Endothelial cell of umbilical vein (primary cell): ENCODE measurements around the gene CYFIP1. TPM values are rescaled to one million over a fixed set of nuclear protein-coding genes. Genes with fewer than 3 reads are reported as not detected.

Experiments used
- BruUV-seq: library from RNA; stranded (reverse); fragments of 400-500 nt; replicated peaks from 2 replicates; lab custom pipeline; 2021; lab: Mats Ljungman, UMichigan
- CTCF ChIA-PET: fragments of 300-600, 350-600 bp; sonication (Branson Sonifier 250); formaldehyde crosslinking; loops from one replicate; lab custom pipeline; 2021; ENCODE audit warnings: antibody characterized with exemption, inconsistent platforms; lab: Charles Lee
- POLR2A ChIA-PET: fragments of 300-600, 350-600 bp; sonication (Branson Sonifier 250); formaldehyde crosslinking; loops from one replicate; lab custom pipeline; 2021; ENCODE audit warnings: antibody characterized with exemption, inconsistent platforms; lab: Charles Lee
- DNase-seq: peaks from one replicate; pipeline ENCODE4 v3.0.0-alpha.2; 2011; ENCODE audit warnings: low read depth, low spot score
- FAIRE-seq: peaks from 2 replicates; lab custom pipeline; 2011; peaks lifted over from hg19 to GRCh38; lab: Jason Lieb, UNC
- H2AFZ ChIP-seq: 2 replicates; pipeline ENCODE4 v1.6.0; 2012; ENCODE audit warnings: low read depth, low read length, control low read depth, inconsistent platforms
- H3K27ac ChIP-seq: 2 replicates; pipeline ENCODE4 v1.5.1; 2011; ENCODE audit warnings: low read depth, mild to moderate bottlenecking, control low read depth, low read length, moderate library complexity; ENCODE audit not compliant: insufficient read depth
- H3K27me3 ChIP-seq, 2 experiments: 2 replicates each; pipeline versions ENCODE4 v1.6.0 to v1.6.1; 2011; ENCODE audit warnings: low read length in 2 of 2, mixed read lengths in 1 of 2; ENCODE audit not compliant: control insufficient read depth in 2 of 2, insufficient read depth in 2 of 2
- H3K36me3 ChIP-seq, 2 experiments: 2 replicates in 1 of 2; 3 replicates in 1 of 2; pipeline ENCODE4 v1.5.1; 2011; ENCODE audit warnings: low read length in 2 of 2, mild to moderate bottlenecking in 1 of 2, moderate library complexity in 1 of 2; ENCODE audit not compliant: control insufficient read depth in 2 of 2, insufficient read depth in 2 of 2; ENCODE audit errors: extremely low read depth in 1 of 2
- H3K4me1 ChIP-seq: 3 replicates; pipeline ENCODE4 v1.5.1; 2011; ENCODE audit warnings: mild to moderate bottlenecking, low read length; ENCODE audit not compliant: control insufficient read depth, insufficient read depth; ENCODE audit errors: extremely low read depth
- H3K4me2 ChIP-seq: 2 replicates; pipeline ENCODE4 v1.6.1; 2011; ENCODE audit warnings: low read length, control low read depth, mixed read lengths; ENCODE audit not compliant: insufficient read depth
- H3K4me3 ChIP-seq, 3 experiments: fragments of 200-600 bp in 1 of 3; sonication (generic), shearing (Covaris generic) in 1 of 3; replicated peaks in 1 of 3; 2 replicates each; pipeline ENCODE4 v1.5.1; 2011 to 2016; ENCODE audit warnings: control low read depth in 3 of 3, low read length in 3 of 3, mild to moderate bottlenecking in 2 of 3, inconsistent platforms in 1 of 3, low read depth in 1 of 3, moderate library complexity in 1 of 3; ENCODE audit not compliant: insufficient read depth in 1 of 3
- H3K79me2 ChIP-seq: 2 replicates; pipeline ENCODE4 v1.6.0; 2012; ENCODE audit warnings: low read length, inconsistent platforms; ENCODE audit not compliant: control insufficient read depth, insufficient read depth
- H3K9ac ChIP-seq: replicated peaks from 2 replicates; pipeline ENCODE3; 2011; ENCODE audit warnings: low read length, control low read depth; ENCODE audit not compliant: insufficient read depth; ENCODE audit errors: extremely low read depth
- H3K9me1 ChIP-seq: replicated peaks from 3 replicates; pipeline ENCODE4 v1.6.0; 2011; ENCODE audit warnings: mild to moderate bottlenecking, low read length; ENCODE audit not compliant: control insufficient read depth, insufficient read depth; ENCODE audit errors: extremely low read depth
- H3K9me3 ChIP-seq: replicated peaks from 2 replicates; pipeline ENCODE4 v1.5.1; 2012; ENCODE audit warnings: low read length, inconsistent platforms; ENCODE audit not compliant: control insufficient read depth, insufficient read depth
- H4K20me1 ChIP-seq: replicated peaks from 2 replicates; pipeline ENCODE3; 2011; ENCODE audit warnings: mild to moderate bottlenecking, low read length; ENCODE audit not compliant: control insufficient read depth, insufficient read depth; ENCODE audit errors: extremely low read depth
- CTCF ChIP-seq, 2 donors: IDR thresholded peaks; 1 replicate in 1 of 2; 2 replicates in 1 of 2; pipeline ENCODE4 v1.5.1; 2011; ENCODE audit warnings: low read length in 2 of 2, mild to moderate bottlenecking in 2 of 2, moderate library complexity in 2 of 2, control low read depth in 1 of 2, inconsistent platforms in 1 of 2, low read depth in 1 of 2; ENCODE audit not compliant: insufficient read depth in 1 of 2; ENCODE audit errors: extremely low read depth in 1 of 2
- EZH2 ChIP-seq: IDR thresholded peaks from 2 replicates; pipeline ENCODE4 v1.6.1; 2012; ENCODE audit warnings: borderline replicate concordance, low read depth, mild to moderate bottlenecking, moderate library complexity, low read length, inconsistent platforms; ENCODE audit not compliant: severe bottlenecking
- FOS ChIP-seq: IDR thresholded peaks from 2 replicates; pipeline ENCODE4 v1.6.1; 2011; ENCODE audit warnings: mild to moderate bottlenecking, low read length, moderate library complexity, borderline replicate concordance; ENCODE audit not compliant: insufficient read depth
- GATA2 ChIP-seq: IDR thresholded peaks from 2 replicates; pipeline ENCODE4 v1.7.0; 2011; ENCODE audit warnings: low read depth, mild to moderate bottlenecking, moderate library complexity, mixed read lengths, low read length; ENCODE audit not compliant: insufficient read length, insufficient read depth
- JUN ChIP-seq: IDR thresholded peaks from 2 replicates; pipeline ENCODE4 v1.6.1; 2011; ENCODE audit warnings: borderline replicate concordance, low read depth; ENCODE audit not compliant: insufficient read length, insufficient read depth
- MAX ChIP-seq: IDR thresholded peaks from 2 replicates; pipeline ENCODE4 v1.6.1; 2011; ENCODE audit not compliant: insufficient read depth, insufficient read length
- MYC ChIP-seq: IDR thresholded peaks from one replicate; pipeline ENCODE4 v1.6.1; 2011; ENCODE audit warnings: mild to moderate bottlenecking, low read depth, low read length
- POLR2A ChIP-seq: IDR thresholded peaks from 2 replicates; pipeline ENCODE4 v1.6.1; 2012; ENCODE audit warnings: low read depth, mild to moderate bottlenecking, control low read depth, low read length
- POLR2AphosphoS5 ChIP-seq: IDR thresholded peaks from 2 replicates; pipeline ENCODE4 v1.6.1; 2012; ENCODE audit warnings: low read depth, mild to moderate bottlenecking, control low read depth, low read length, moderate library complexity; ENCODE audit not compliant: insufficient read depth
- dilution Hi-C: fragments of 300-500 bp; cut with MboI; formaldehyde crosslinking; loops from one replicate; pipeline ENCODE4 v1.15.0; 2019; ENCODE audit warnings: low sequenced_read_pairs; ENCODE audit not compliant: extremely low pct_ligation_motif_present
- intact Hi-C: fragments of 100-400 bp; cut with micrococcal nuclease; formaldehyde crosslinking; loops from one replicate; pipeline ENCODE4 v1.10.0; 2022
- polyA plus RNA-seq, 4 experiments: library from polyadenylated mRNA; depleted of rRNA in 3 of 4; stranded (reverse) in 3 of 4; unstranded in 1 of 4; fragments of >200 nt; gene quantifications; 2 replicates each; pipeline versions ENCODE4 v1.2.1 to v1.2.3, GENCODE V29; 2011 to 2012; ENCODE audit warnings: missing spikeins in 1 of 4
- total RNA-seq: library from RNA; stranded (reverse); gene quantifications from 2 replicates; pipeline ENCODE4 v1.2.3, GENCODE V29; 2021

The CYFIP1 gene
- total and polyA plus RNA-seq, 2 donors (not counting 3 experiments of a cell fraction or from before 2014, with no cell fraction given), result 81.4 to 158 TPM

- no peak overlapping the region for H2AFZ ChIP-seq
- POLR2A ChIA-PET, result no interaction called here
- dilution Hi-C loops, result no loop called here
- DNase-seq, result no peak
- no peak for FAIRE-seq
- intact Hi-C loops, result no loop called here
- no TSS peak for BruUV-seq
- peaks cover 4% of the 10 kb centered on the region for H3K4me1 ChIP-seq
- H3K27me3 ChIP-seq, result no peaks in the 10 kb centered on the region
- H3K36me3 ChIP-seq, result peaks cover 0 to 12% of the 10 kb centered on the region in 2 experiments
- H3K9me3 ChIP-seq, result no peaks in the 10 kb centered on the region
- H3K27ac ChIP-seq, result no peak overlapping the region
- H4K20me1 ChIP-seq, result no peaks in the 10 kb centered on the region
- no peak for TF ChIP-seq POLR2A
- no peak for TF ChIP-seq FOS
- TF ChIP-seq JUN, result no peak
- TF ChIP-seq GATA2, result no peak
- TF ChIP-seq POLR2AphosphoS5, result no peak
- TF ChIP-seq CTCF (IDR thresholded peaks at IDR 0.05; ENCODE audit: extremely low read depth in 1 of 2, insufficient read depth in 1 of 2, low read depth in 1 of 2, low read length in 2 of 2), result no peak
- TF ChIP-seq MYC, result no peak
- TF ChIP-seq EZH2, result no peak
- TF ChIP-seq MAX, result no peak
- no peak overlapping the region for H3K4me3 ChIP-seq
- no peaks in the 10 kb centered on the region for H3K9me1 ChIP-seq
- H3K9ac ChIP-seq, result no peak overlapping the region
- no peaks in the 10 kb centered on the region for H3K79me2 ChIP-seq
- no peak overlapping the region for H3K4me2 ChIP-seq
- CTCF ChIA-PET, result interaction anchor here (0.6 to 1.5 kb wide), 2 partner anchors 10 to 50 kb away, joined by 3 read pairs; no protein-coding TSS in a partner anchor
Observed at GRCh38 chr15:22931784-22932536, 48.2 kb downstream of the CYFIP1 start.
